Osteocyte (in vitro differentiated cells): ENCODE measurements around the gene NR1H2. TPM values are rescaled to one million over a fixed set of nuclear protein-coding genes. Genes with fewer than 3 reads are reported as not detected.

Experiments used
- DNase-seq: peaks from one replicate; pipeline ENCODE4 v3.0.0; 2021; ENCODE audit warnings: mixed read lengths; ENCODE audit not compliant: unreplicated experiment; ENCODE audit errors: extremely low spot score
- H3K27ac Mint-ChIP-seq: one replicate; pipeline ENCODE4 v1.8.0; 2021; ENCODE audit warnings: mild to moderate bottlenecking, mixed read lengths; ENCODE audit not compliant: unreplicated experiment
- H3K27me3 Mint-ChIP-seq: one replicate; pipeline ENCODE4 v1.8.0; 2021; ENCODE audit warnings: mixed read lengths; ENCODE audit not compliant: unreplicated experiment
- H3K36me3 Mint-ChIP-seq: one replicate; pipeline ENCODE4 v1.8.0; 2021; ENCODE audit warnings: mixed read lengths; ENCODE audit not compliant: unreplicated experiment
- H3K4me1 Mint-ChIP-seq: one replicate; pipeline ENCODE4 v1.8.0; 2021; ENCODE audit warnings: mixed read lengths; ENCODE audit not compliant: unreplicated experiment
- H3K4me3 Mint-ChIP-seq: one replicate; pipeline ENCODE4 v1.8.0; 2021; ENCODE audit warnings: mild to moderate bottlenecking, moderate library complexity, mixed read lengths; ENCODE audit not compliant: unreplicated experiment
- H3K9me3 Mint-ChIP-seq: one replicate; pipeline ENCODE4 v1.8.0; 2021; ENCODE audit warnings: mixed read lengths; ENCODE audit not compliant: unreplicated experiment
- CTCF ChIP-seq: fragments of 200-600 bp; sonication (generic); IDR thresholded peaks from 2 replicates; pipeline ENCODE4 v1.5.0; 2021; ENCODE audit warnings: antibody characterized with exemption, mild to moderate bottlenecking, moderate library complexity
- total RNA-seq: library from RNA; stranded (reverse); gene quantifications from 2 replicates; pipeline ENCODE4 v1.2.1, GENCODE V29; 2021

Gene NR1H2
- total RNA-seq, 1 donor from 2014 or later = 64.5 TPM

- Mint-ChIP-seq H3K27ac (no peak overlapping the region), H3K9me3 (no peaks in the 10 kb centered on the region), H3K27me3 (no peaks in the 10 kb centered on the region), H3K4me3 (no peak overlapping the region), H3K36me3 (peaks cover 5% of the 10 kb centered on the region), H3K4me1 (no peaks in the 10 kb centered on the region)
- TF ChIP-seq CTCF = no peak
- no peak for DNase-seq
Observed at GRCh38 chr19:50409347-50409746, 33.1 kb downstream of the NR1H2 start.

DNA sequence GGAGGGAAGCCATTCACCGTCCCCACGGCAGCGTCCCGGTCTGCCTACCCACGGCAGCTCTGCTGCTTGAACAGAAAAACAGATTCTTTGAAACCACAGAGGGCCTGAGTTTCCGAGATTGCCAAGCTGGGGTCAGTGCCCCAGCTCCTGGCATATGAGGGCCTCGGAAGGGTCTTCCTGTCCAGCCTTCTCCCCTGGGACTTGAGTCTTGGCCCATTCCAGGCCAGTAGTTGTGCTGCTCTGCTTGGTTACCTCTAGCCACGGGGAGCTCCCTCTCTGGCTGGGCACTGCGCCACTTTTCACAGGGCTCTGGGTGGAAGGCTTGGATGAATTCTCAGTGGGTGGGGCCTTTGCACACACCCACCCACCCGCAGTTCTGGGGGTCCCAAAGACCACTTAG lies 33.9 kb downstream of the NR1H2 start:
- Mint-ChIP-seq H3K9me3 (no peaks in the 10 kb centered on the region), H3K27me3 (no peaks in the 10 kb centered on the region), H3K27ac (no peak overlapping the region), H3K4me3 (no peak overlapping the region), H3K36me3 (peaks cover 5% of the 10 kb centered on the region), H3K4me1 (no peaks in the 10 kb centered on the region)
- no peak for DNase-seq
- no peak for TF ChIP-seq CTCF

- H3K36me3 Mint-ChIP-seq = peaks cover 2% of the 10 kb centered on the region
- H3K4me3 Mint-ChIP-seq = no peak overlapping the region
- H3K9me3 Mint-ChIP-seq = no peaks in the 10 kb centered on the region
- H3K27ac Mint-ChIP-seq = no peak overlapping the region
- TF ChIP-seq CTCF = no peak
- no peak for DNase-seq
- H3K27me3 Mint-ChIP-seq = no peaks in the 10 kb centered on the region
- H3K4me1 Mint-ChIP-seq = no peaks in the 10 kb centered on the region
Observed at GRCh38 chr19:50412419-50412818, 36.2 kb downstream of the NR1H2 start.

GRCh38 chr19:50413096-50413495 lies 36.8 kb downstream of the NR1H2 start:
- H3K27ac Mint-ChIP-seq = no peak overlapping the region
- no peaks in the 10 kb centered on the region for H3K9me3 Mint-ChIP-seq
- H3K36me3 Mint-ChIP-seq = peaks cover 2% of the 10 kb centered on the region
- DNase-seq = no peak
- no peak for TF ChIP-seq CTCF
- H3K4me1 Mint-ChIP-seq = no peaks in the 10 kb centered on the region
- H3K27me3 Mint-ChIP-seq = no peaks in the 10 kb centered on the region
- no peak overlapping the region for H3K4me3 Mint-ChIP-seq

DNA sequence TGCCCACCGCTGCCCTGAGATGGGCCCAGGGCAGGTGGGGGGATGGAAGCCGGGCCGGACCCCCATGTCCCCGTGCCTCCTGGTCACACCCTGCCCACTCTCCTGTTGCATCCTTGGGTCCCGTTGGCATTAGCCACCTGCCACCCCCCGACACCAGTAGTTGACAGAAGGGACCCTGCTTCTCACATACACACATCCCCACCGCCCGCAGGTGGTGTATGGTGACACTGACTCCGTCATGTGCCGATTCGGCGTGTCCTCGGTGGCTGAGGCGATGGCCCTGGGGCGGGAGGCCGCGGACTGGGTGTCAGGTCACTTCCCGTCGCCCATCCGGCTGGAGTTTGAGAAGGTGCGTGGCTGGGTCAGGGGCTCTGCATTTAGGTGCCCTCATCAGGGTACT lies 37.3 kb downstream of the NR1H2 start:
- Mint-ChIP-seq H3K4me3 (no peak overlapping the region), H3K27ac (no peak overlapping the region), H3K36me3 (peaks cover 2% of the 10 kb centered on the region), H3K4me1 (no peaks in the 10 kb centered on the region), H3K9me3 (no peaks in the 10 kb centered on the region), H3K27me3 (no peaks in the 10 kb centered on the region)
- DNase-seq = no peak
- TF ChIP-seq CTCF = no peak
